Heart left ventricle (tissue), 13 donors: ENCODE data around the gene SLC25A31.

Source experiments
- CTCF ChIP-seq, 12 donors: fragments of 200-600 bp; sonication (generic) in 4 of 12; IDR thresholded peaks; one replicate each; pipeline versions ENCODE4 v1.5.0 to v1.8.0; 2018 to 2022; ENCODE audit warnings: antibody characterized with exemption in 12 of 12, mild to moderate bottlenecking in 5 of 12
- POLR2A ChIP-seq, 2 donors: fragments of 450-650 bp; IDR thresholded peaks; one replicate each; pipeline ENCODE4 v1.6.1; 2017; ENCODE audit warnings: antibody characterized with exemption in 2 of 2, mild to moderate bottlenecking in 2 of 2, moderate library complexity in 2 of 2
- donor health status: ischemic (EF 13 %, LVEDD 7.1; RV severe dilation, severe dysfunction).
- donor health status: DM: no; HTN: yes; CAD: no.
- donor health status: DM: no; HTN: no; CAD: no.
- donor health status: ischemic (EF 25% LVEDD 6.9; RV normal size, moderate dysfunction).
- donor health status: ischemic (EF 25% LVEDD 5.7; RV mildly dilated, moderate dysfunction).
- donor health status: ischemic (EF 35%, LVEDD 5.7; RV mildly dilated, moderate dysfunction).
- donor health status: nonischemic (EF 11% LVEDD 7.7; RV severe dilation, severe dysfunction).
- donor health status: DM: yes; HTN: yes; CAD: no.
- donor health status: PGD.
- donor health status: ischemic (EF 29% LVEDD 5.4; RV normal size, mild dysfunction).
- donor health status: nonischemic (EF 23%, LVEDD 6.1; RV moderate dilation, normal function).

- TF ChIP-seq CTCF (IDR thresholded peaks at IDR 0.05) = no peak
- no peak for TF ChIP-seq POLR2A (IDR thresholded peaks at IDR 0.05)
Measured at GRCh38 chr4:127780598-127780997, 50.4 kb downstream of the SLC25A31 start.
